Aorta (tissue), 5 donors: ENCODE results near the gene MS4A14. TPM values are rescaled to one million over a fixed set of nuclear protein-coding genes. Genes with fewer than 3 reads are reported as not detected.

ENCODE experiments used
- ATAC-seq: fragments of 200-7000 bp; cut with Tn5 transposase; one replicate; pipeline ENCODE4 v1.9.1; 2022; ENCODE audit warnings: moderate library complexity; ENCODE audit not compliant: low FRiP score
- DNase-seq, 2 donors: peaks; one replicate each; pipeline ENCODE4 v3.0.0-alpha.2; 2020
- H3K27ac ChIP-seq, 2 donors: one replicate each; pipeline ENCODE4 v1.5.1; 2013; ENCODE audit warnings: low read length in 2 of 2, mild to moderate bottlenecking in 2 of 2, moderate library complexity in 2 of 2, control low read depth in 1 of 2, inconsistent platforms in 1 of 2, low read depth in 1 of 2
- H3K27me3 ChIP-seq, 2 donors: one replicate each; pipeline ENCODE4 v1.6.1; 2013; ENCODE audit warnings: control low read depth in 1 of 2, low read length in 1 of 2, mild to moderate bottlenecking in 1 of 2, moderate library complexity in 1 of 2; ENCODE audit not compliant: insufficient read depth in 2 of 2, control insufficient read depth in 1 of 2
- H3K36me3 ChIP-seq, 2 donors: one replicate each; pipeline ENCODE4 v1.6.1; 2013; ENCODE audit warnings: control low read depth in 1 of 2, low read length in 1 of 2, mild to moderate bottlenecking in 1 of 2; ENCODE audit not compliant: insufficient read depth in 2 of 2, control insufficient read depth in 1 of 2
- H3K4me1 ChIP-seq, 2 donors: one replicate each; pipeline ENCODE4 v1.6.1; 2013; ENCODE audit warnings: low read length in 2 of 2, control low read depth in 1 of 2, mild to moderate bottlenecking in 1 of 2, moderate library complexity in 1 of 2; ENCODE audit not compliant: insufficient read depth in 2 of 2, control insufficient read depth in 1 of 2
- H3K4me3 ChIP-seq, 2 donors: one replicate each; pipeline ENCODE4 v1.5.1; 2013; ENCODE audit warnings: low read length in 2 of 2, control low read depth in 1 of 2, mild to moderate bottlenecking in 1 of 2
- H3K9me3 ChIP-seq: one replicate; pipeline ENCODE4 v1.6.1; 2013; ENCODE audit warnings: mild to moderate bottlenecking, low read length; ENCODE audit not compliant: control insufficient read depth
- WGBS, 2 donors: extraction: QIAGEN DNeasy Blood & Tissue Kit; methylation state at CpG; one replicate each; pipeline ENCODE4 v1.1.7; 2013; 5-methylcytosine and 5-hydroxymethylcytosine counted together
- intact Hi-C, 2 donors: fragments of 100-400 bp; cut with DNase I; formaldehyde crosslinking; loops; one replicate each; pipeline versions ENCODE4 v1.14.2 to v1.15.0; 2022
- polyA plus RNA-seq, 2 donors: library from polyadenylated mRNA; stranded (reverse); fragments of 200-250 nt; gene quantifications; one replicate each; pipeline ENCODE4 v1.2.3, GENCODE V29; 2013
- total RNA-seq, 2 donors: library from RNA; stranded (reverse); fragmentation: NEBNext Ultra II Directional; extraction: Animal tissue kit (Norgen Biotek cat#: 25700); gene quantifications; one replicate each; pipeline ENCODE4 v1.2.1, GENCODE V29; 2021
- donor health status: healthy with polysubstance abuse.
- donor health status: Bipolar disorder and iron deficiency.
- donor health status: DM: no; HTN: no; CAD: no.
- donor health status: DM: no; HTN: no; CAD: no.
- donor health status: DM: yes; HTN: yes; CAD: no.

The MS4A14 gene
- total and polyA plus RNA-seq, 4 donors, result 0.63 to 13.7 (median 4.1) TPM; not detected in 1

GRCh38 chr11:60376601-60377000, 19.7 kb upstream of the MS4A14 start:
- no peak overlapping the region for H3K27ac ChIP-seq
- 82 to 89% methylated on average over 3 of the region's 3 CpGs for WGBS, 2 donors
- no peak overlapping the region for H3K4me3 ChIP-seq
- H3K4me1 ChIP-seq, result no peaks in the 10 kb centered on the region
- no peaks in the 10 kb centered on the region for H3K9me3 ChIP-seq
- intact Hi-C loops, result no loop called here
- DNase-seq (no peak), ATAC-seq (no peak)
- no peaks in the 10 kb centered on the region for H3K36me3 ChIP-seq
- H3K27me3 ChIP-seq, result no peaks in the 10 kb centered on the region

GRCh38 chr11:60377401-60378136, 18.7 kb upstream of the MS4A14 start:
- Histone ChIP-seq H3K27me3 (no peaks in the 10 kb centered on the region), H3K9me3 (no peaks in the 10 kb centered on the region), H3K4me1 (no peaks in the 10 kb centered on the region), H3K27ac (no peak overlapping the region), H3K4me3 (no peak overlapping the region), H3K36me3 (no peaks in the 10 kb centered on the region)
- ATAC-seq (no peak), DNase-seq (peak in 1 of 2 donors; percentile 85)
- 82 to 84% methylated on average over 2 of the region's 2 CpGs for WGBS, 2 donors
- intact Hi-C loops, result no loop called here

- DNase-seq, result peak in 1 of 2 donors; percentile 75
- intact Hi-C loops, result no loop called here
These were observed 17.9 kb upstream of the MS4A14 start, which contains the start of gene MS4A7 for GRCh38 chr11:60378354-60378753. MS4A7 (plus strand) TSS chr11:60378532; CDS start chr11:60383142, 4,610 bp downstream.

GRCh38 chr11:60389279-60389910, 6.9 kb upstream of the MS4A14 start:
- no peaks in the 10 kb centered on the region for H3K4me1 ChIP-seq
- H3K36me3 ChIP-seq, result no peaks in the 10 kb centered on the region
- no peak overlapping the region for H3K27ac ChIP-seq
- H3K9me3 ChIP-seq, result no peaks in the 10 kb centered on the region
- 50 to 55% methylated on average over 5 of the region's 5 CpGs for WGBS, 2 donors
- H3K27me3 ChIP-seq, result no peaks in the 10 kb centered on the region
- intact Hi-C loops, result no loop called here
- H3K4me3 ChIP-seq, result no peak overlapping the region
- ATAC-seq (peak; percentile 43), DNase-seq (peak in 1 of 2 donors; percentile 59)

More at GRCh38 chr11:60378354-60378753, 17.9 kb upstream of the MS4A14 start, which contains the start of gene MS4A7:
- ATAC-seq, result peak; percentile 38
- no peaks in the 10 kb centered on the region for H3K9me3 ChIP-seq
- WGBS, 2 donors, result 47% methylated on average over 3 of the region's 3 CpGs
- no peak within 1 kb of the TSS for H3K4me3 ChIP-seq
- H3K27me3 ChIP-seq, result no peaks in the 10 kb centered on the region
- no peaks in the 10 kb centered on the region for H3K36me3 ChIP-seq
- no peaks in the 10 kb centered on the region for H3K4me1 ChIP-seq
- H3K27ac ChIP-seq, result no peak within 1 kb of the TSS

- DNase-seq (no peak), ATAC-seq (no peak)
- Histone ChIP-seq H3K9me3 (no peaks in the 10 kb centered on the region), H3K4me1 (no peaks in the 10 kb centered on the region), H3K36me3 (no peaks in the 10 kb centered on the region), H3K27me3 (no peaks in the 10 kb centered on the region), H3K4me3 (no peak overlapping the region), H3K27ac (no peak overlapping the region)
- intact Hi-C loops, result no loop called here
These were observed 5.8 kb upstream of the MS4A14 start for GRCh38 chr11:60390419-60390818.

- Histone ChIP-seq H3K36me3 (no peaks in the 10 kb centered on the region), H3K9me3 (no peaks in the 10 kb centered on the region), H3K27ac (no peak overlapping the region), H3K4me1 (no peaks in the 10 kb centered on the region), H3K27me3 (no peaks in the 10 kb centered on the region), H3K4me3 (no peak overlapping the region)
- WGBS, 2 donors, result 79 to 80% methylated on average over 2 of the region's 2 CpGs
- no peak for DNase-seq
- no peak for ATAC-seq
- intact Hi-C loops, result no loop called here
These were observed 3.9 kb upstream of the MS4A14 start for GRCh38 chr11:60392361-60392760.

GRCh38 chr11:60393016-60393415, 3.2 kb upstream of the MS4A14 start:
- DNase-seq, result no peak
- Histone ChIP-seq H3K4me1 (no peaks in the 10 kb centered on the region), H3K27ac (no peak overlapping the region), H3K9me3 (no peaks in the 10 kb centered on the region), H3K36me3 (no peaks in the 10 kb centered on the region), H3K4me3 (no peak overlapping the region), H3K27me3 (no peaks in the 10 kb centered on the region)
- no peak for ATAC-seq
- intact Hi-C loops, result no loop called here
- 86 to 89% methylated on average over 5 of the region's 5 CpGs for WGBS, 2 donors

GRCh38 chr11:60394666-60395380, 1.4 kb upstream of the MS4A14 start:
- H3K4me1 ChIP-seq, result no peaks in the 10 kb centered on the region

More at GRCh38 chr11:60394666-60395380, 1.4 kb upstream of the MS4A14 start:
- intact Hi-C loops, result no loop called here
- Histone ChIP-seq H3K27me3 (no peaks in the 10 kb centered on the region), H3K36me3 (no peaks in the 10 kb centered on the region), H3K9me3 (no peaks in the 10 kb centered on the region), H3K4me3 (no peak overlapping the region), H3K27ac (no peak overlapping the region)
- no peak for DNase-seq
- WGBS, 2 donors, result 69 to 77% methylated on average over 7 of the region's 7 CpGs
- ATAC-seq, result no peak
